ENCODE results near the gene CALML4.

DNA sequence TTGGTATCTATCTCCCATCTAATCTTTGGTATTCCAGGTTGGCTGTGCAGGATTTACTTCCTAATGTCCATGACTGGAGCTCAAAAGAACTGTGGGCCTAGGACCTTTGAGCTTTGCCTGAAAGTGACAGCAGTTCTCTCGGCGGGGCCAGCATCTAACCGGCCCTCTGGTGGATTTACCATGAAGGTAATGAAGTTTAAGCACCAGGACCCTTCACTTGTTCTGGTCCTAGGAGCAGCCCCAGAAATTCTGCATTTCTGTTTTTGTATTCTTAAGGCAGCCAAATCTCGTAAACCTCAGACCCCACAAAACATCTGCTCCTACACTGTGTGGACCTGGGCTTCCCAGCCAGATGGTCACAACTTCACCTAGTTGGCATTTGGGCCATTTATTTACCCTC lies 13.0 kb downstream of the CALML4 start:
- TF ChIP-seq POLR2A (IDR thresholded peaks at IDR 0.05) (no peak), EP300 (IDR thresholded peaks at IDR 0.05) (no peak)
